COR-L47 (cell line): ENCODE results near the gene CBARP.
A peak's percentile ranks its signal among the peaks of the same experiment; 100 is the strongest.

ENCODE experiments used
- DNase-seq: peaks from one replicate; lab custom pipeline; 2025; lab: John Stamatoyannopoulos, UW

Gene CBARP

GRCh38 chr19:1264801-1265614 is 27.2 kb upstream of the CBARP start:
- no peak for DNase-seq

GRCh38 chr19:1263188-1263587 is 25.4 kb upstream of the CBARP start:
- DNase-seq, result no peak

DNA sequence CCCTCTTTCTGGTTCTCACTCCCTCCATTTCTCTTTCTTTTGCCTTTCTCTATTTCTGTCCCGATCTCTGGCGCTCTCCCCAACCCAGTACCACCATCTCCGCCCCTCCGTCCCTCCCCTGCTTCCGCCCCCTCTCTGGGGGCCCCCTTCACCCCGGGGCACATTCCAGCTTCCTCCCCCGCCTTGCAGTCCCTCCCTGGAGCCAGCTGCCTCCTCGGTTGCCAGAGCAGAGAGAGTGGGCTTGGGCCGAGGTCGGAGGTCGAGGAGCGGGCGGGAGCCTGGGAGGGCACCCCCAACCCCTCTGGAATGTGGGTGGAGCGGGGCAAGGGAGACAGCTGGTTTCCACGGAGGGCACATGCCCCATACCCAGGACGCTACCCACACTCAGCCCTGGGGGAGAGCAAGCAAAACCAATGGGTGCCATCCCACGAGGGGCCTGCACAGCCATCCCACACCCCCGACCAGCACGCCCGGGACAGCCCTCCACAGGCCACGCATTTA is 24.9 kb upstream of the CBARP start:
- no peak for DNase-seq

- DNase-seq, result no peak
Measured at GRCh38 chr19:1261798-1262622, 24.2 kb upstream of the CBARP start.

GRCh38 chr19:1261538-1261797 is 23.7 kb upstream of the CBARP start:
- peak; percentile 43 for DNase-seq

- peak; percentile 97 for DNase-seq
Measured at GRCh38 chr19:1260749-1261537, 23.1 kb upstream of the CBARP start.

- no peak for DNase-seq
Measured at GRCh38 chr19:1259876-1260748, 22.3 kb upstream of the CBARP start.

DNA sequence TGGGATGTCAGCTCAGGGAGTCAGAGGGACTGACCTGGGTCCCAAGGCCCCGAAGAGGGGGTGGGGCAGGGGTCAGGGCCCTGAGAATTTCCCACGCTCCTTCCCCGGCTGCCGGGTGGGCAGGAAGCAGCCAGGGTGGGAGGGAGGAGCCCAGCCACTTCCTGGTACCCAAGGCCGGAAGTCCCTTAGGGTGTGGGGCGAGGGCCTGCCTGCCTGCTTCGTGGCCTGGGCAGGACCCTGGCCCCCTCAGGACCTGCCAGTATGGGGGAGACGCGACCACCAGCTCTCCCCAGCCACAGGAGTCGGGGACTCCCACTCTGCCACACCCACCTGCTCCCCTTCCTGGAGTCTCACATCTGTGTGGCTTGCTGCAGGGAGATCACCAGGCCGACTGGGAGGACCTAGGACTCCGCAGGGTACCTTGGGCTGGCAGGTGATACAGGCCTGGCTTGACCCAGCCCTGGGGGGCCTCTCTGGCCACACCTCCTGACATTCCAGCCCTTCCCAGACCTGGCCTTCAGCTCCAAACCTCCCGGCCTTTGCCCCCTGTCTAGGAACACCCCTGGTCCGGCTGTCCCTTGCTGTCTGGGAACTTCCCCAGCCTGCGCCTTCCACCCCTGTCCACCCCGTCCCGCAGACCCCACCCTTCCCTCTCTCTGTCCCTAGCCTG is 21.5 kb upstream of the CBARP start:
- no peak for DNase-seq

GRCh38 chr19:1258707-1259205 is 21.0 kb upstream of the CBARP start:
- DNase-seq, result no peak

DNA sequence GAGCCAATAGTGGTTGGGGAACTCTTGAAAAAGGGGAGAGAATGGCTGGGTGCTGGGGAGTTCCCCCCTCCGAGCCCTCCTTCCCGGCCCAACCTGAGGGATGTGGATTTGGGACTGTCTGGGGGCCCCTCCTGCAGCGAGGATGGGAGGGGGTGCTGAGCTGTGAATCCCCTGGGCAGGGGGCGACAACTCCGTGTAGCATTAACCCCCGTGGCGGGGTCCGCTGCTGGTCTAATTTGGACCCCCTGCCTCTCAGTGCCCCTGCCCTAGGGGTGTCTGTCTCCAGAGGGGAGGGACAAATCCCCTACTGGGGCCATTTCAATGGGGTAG is 20.3 kb upstream of the CBARP start:
- DNase-seq, result no peak

DNA sequence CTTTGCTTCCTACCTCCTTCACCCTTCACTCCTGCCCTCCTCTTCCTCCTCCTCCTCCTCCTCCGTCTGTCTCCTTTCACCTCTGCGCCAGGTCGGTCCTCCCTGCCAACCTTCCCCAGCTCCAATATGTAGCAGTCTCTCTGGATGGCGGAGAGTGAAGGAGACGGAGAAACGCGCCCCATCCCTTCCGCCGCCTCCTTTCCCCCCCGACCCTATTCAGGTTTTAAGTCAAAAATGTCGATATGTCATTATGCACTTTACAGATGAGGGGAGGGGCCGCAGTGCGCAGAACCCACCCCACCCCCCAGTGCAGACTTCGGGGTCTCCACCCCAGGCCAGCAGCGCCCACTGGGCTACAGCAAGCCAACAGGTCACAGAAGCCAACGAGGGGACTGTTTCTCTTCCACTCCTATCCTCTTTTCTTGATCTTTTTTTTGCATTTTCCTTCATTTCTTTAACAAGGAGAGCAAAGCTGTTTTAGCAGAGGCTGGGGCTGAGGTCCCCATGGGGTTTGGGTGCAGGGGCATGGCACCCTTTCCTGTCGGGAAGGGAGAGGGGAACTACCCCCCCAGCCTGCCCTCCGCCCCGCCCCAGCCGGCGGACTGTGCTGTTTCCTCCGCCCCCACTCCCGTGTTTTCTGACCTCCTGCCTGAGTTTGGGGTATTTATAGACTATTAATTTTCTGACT is 19.8 kb upstream of the CBARP start:
- DNase-seq, result no peak

DNA sequence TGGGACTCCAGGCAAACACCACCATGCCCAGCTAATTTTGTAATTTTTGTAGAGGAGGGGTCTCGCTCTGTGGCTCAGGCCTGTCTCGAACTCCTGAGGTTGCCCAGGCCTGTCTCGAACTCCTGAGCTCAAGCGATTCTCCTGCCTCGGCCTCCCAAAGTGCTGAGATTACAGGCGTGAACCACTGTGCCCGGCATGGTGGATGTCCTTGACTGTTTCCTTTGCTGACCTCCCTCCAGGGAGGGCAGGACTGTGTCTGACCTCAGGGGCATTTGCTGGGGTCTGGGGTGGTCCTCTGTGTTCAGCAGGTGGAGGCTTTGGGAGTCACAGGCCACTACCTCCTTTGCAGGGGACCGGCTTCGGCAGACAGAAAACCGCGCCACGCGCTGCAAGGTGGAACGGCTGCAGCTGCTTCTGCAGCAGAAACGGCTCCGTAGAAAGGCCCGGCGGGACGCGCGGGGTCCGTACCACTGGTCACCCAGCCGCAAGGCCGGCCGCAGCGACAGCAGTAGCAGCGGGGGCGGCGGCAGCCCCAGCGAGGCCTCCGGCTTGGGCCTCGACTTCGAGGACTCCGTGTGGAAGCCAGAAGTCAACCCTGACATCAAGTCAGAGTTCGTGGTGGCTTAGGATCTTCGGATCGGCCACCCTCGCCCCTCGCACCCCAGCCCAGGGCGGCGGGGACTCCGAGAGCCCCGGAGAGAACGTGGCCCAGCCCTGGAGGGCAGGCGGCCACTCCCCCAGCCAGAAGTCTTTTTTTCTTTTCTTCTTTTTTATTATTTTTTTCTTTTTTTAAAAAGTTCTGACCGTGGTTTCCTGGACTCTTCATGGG is 19.1 kb upstream of the CBARP start:
- DNase-seq, result no peak

DNA sequence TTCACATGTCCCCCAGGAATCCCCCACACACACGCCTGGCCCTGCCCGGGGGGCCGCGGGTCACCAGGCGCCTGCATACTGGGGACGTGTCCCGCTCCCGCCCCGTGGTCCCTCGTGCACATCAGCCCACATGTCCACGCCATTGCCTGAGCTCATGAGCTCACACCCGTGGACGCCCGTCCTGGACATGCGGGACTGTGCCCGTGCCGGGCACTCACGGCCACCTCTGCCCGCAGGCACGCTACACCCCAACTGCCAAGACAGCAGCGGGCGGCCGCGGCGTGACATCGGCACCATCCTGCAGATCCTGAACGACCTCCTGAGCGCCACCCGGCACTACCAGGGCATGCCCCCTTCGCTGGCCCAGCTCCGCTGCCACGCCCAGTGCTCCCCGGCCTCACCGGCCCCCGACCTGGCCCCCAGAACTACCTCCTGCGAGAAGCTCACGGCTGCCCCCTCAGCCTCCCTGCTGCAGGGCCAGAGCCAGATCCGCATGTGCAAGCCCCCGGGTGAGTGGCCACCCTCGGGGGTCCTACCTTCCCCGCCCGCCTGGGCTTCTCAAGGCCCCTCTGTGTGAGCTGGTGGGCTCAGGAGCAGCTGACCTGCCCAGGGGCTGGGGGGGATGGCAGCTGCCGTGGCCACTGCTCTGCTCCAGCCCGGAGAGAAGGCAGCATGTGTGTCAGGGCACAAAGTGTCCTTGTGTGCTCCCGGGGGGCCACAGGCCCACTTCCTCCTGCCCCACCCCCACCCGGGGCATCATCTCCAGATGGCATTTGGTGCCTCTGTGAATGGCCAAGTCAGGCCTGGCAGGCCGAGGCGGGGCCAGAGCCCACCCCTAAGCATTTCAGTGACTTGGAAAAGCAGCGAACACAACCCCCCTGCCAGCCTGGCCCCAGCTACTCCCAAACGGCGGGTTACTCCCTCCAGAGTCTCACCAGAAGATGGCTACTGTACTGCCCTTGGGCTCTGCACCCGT is 17.7 kb upstream of the CBARP start:
- no peak for DNase-seq

- no peak for DNase-seq
Measured at GRCh38 chr19:1254530-1255185, 16.9 kb upstream of the CBARP start.

DNA sequence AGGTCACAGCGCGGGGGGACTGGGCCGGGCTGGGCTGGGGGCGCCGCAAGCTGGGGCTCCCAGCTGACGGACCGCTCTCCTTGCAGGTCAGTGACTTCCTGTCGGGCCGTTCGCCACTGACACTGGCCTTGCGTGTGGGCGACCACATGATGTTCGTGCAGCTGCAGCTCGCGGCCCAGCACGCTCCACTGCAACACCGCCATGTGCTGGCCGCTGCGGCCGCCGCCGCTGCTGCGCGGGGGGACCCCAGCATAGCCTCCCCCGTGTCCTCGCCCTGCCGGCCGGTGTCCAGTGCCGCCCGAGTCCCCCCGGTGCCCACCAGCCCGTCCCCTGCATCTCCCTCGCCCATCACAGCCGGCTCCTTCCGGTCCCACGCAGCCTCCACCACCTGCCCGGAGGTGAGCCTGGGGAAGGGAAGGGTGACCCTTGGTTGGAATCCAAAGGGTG is 16.3 kb upstream of the CBARP start:
- no peak for DNase-seq

DNA sequence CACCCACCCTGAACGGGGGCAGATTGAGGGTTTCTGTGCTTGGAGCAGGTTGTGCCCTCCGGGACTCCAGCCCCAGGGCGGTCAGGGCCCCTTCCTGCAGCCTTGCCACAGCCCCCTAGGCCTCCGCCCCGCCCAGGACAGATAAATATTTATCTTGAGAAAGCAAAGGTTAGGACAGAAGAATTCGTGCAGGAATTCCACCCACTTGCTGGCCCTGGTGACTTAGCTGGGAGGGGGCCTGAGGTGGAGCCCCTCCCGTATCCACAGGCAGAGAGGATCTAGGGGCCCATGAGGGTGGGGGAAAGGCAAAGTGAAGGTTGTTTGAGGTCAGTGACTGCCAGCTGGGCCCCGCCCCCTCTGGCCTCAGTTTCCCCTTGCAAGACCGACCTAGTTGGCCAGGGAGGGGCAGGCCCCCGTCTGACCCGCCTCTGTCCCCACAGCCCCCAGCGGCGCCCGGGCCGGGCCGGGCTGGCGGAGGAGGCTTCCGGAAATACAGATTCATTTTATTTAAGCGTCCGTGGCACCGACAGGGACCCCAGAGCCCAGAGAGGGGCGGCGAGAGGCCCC is 15.8 kb upstream of the CBARP start:
- no peak for DNase-seq

- DNase-seq, result peak; percentile 92
Measured at GRCh38 chr19:1252821-1253513, 15.2 kb upstream of the CBARP start.
